ENCODE results near the gene CCNQ. TPM values are rescaled to one million over a fixed set of nuclear protein-coding genes. Genes with fewer than 3 reads are reported as not detected.

The CCNQ gene
- total and polyA plus RNA-seq, 4 donors, result 8.9 to 14.7 (median 9.8) TPM

DNA sequence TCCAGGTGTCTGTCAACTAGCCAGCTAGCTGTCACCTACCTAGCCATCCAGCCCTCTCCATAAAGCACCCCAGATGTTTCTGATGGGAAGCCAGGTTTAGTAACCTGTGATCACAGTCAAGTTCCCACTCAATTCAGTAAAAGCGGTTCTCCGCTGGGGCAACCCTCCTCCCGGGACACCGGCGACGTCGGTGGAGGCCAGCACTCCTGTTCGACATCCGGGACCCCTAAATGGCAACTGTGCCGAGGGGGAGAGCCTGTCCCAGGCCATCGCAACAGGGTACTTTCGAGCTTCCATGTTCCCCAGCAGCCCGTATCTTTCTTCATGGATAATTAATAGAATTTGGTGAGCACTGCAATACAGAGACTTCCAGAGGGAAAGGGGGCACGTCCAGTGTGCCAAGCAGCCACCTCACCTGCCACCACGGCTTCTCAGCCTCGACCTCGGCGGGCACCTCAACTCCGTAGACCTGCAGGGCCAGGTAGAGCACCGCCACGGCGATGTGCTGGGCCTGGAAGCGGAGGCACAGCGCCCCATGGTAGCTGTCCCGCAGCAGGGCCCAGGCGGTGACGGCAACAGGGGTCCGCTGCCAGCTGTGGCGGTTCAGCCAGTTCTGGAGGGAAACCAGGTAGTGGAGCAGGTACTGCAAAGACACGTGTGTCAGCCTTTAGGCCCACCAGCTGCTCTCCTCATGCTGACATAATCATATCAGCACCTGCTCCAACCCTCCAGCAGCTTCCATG is 6.7 kb downstream of the CCNQ start:
- H3K4me3 ChIP-seq (ENCODE audit: low read depth in 1 of 3, low read length in 3 of 3), result no peak overlapping the region
- H3K4me1 ChIP-seq (ENCODE audit: control insufficient read depth in 4 of 4, insufficient read depth in 4 of 4, low read length in 3 of 4), result peaks cover 0 to 5% (median 0%) of the 10 kb centered on the region in 4 donors
- WGBS, result 97% methylated on average over 30 of the region's 30 CpGs
- peaks cover 0 to 21% (median 6%) of the 10 kb centered on the region in 4 donors for H3K36me3 ChIP-seq (ENCODE audit: control insufficient read depth in 4 of 4, insufficient read depth in 3 of 4, low read depth in 1 of 4, low read length in 3 of 4)
- no peak overlapping the region for H3K27ac ChIP-seq (ENCODE audit: low read depth in 1 of 2, low read length in 2 of 2)
- no peak for DNase-seq (ENCODE audit: low spot score)
- H3K9me3 ChIP-seq (ENCODE audit: control insufficient read depth in 4 of 4, low read length in 3 of 4), result no peaks in the 10 kb centered on the region
- TF ChIP-seq CTCF (IDR thresholded peaks at IDR 0.05; ENCODE audit: low read depth, low read length, missing input control), result no peak
- TF ChIP-seq HNF4A (conservative IDR thresholded peaks at IDR 0.05), result no peak
- no peak for TF ChIP-seq JUND (IDR thresholded peaks at IDR 0.05)
- TF ChIP-seq FOXA1 (IDR thresholded peaks at IDR 0.05), result no peak
- TF ChIP-seq REST (IDR thresholded peaks at IDR 0.05), result no peak
- no peak for TF ChIP-seq SP1 (IDR thresholded peaks at IDR 0.05)
- TF ChIP-seq, protein P1, sequence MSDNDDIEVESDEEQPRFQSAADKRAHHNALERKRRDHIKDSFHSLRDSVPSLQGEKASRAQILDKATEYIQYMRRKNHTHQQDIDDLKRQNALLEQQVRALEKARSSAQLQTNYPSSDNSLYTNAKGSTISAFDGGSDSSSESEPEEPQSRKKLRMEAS (IDR thresholded peaks at IDR 0.05), result no peak
- no peaks in the 10 kb centered on the region for H3K27me3 ChIP-seq (ENCODE audit: control insufficient read depth in 4 of 4, insufficient read depth in 4 of 4, low read length in 3 of 4)
- no peak overlapping the region for H3K9ac ChIP-seq (ENCODE audit: low read depth in 1 of 2, low read length in 2 of 2)

- no peak for DNase-seq (ENCODE audit: low spot score)
- Histone ChIP-seq H3K36me3 (ENCODE audit: control insufficient read depth in 4 of 4, insufficient read depth in 3 of 4, low read depth in 1 of 4, low read length in 3 of 4) (peaks cover 0 to 21% (median 6%) of the 10 kb centered on the region in 4 donors), H3K27me3 (ENCODE audit: control insufficient read depth in 4 of 4, insufficient read depth in 4 of 4, low read length in 3 of 4) (no peaks in the 10 kb centered on the region), H3K27ac (ENCODE audit: low read depth in 1 of 2, low read length in 2 of 2) (no peak overlapping the region), H3K9ac (ENCODE audit: low read depth in 1 of 2, low read length in 2 of 2) (no peak overlapping the region), H3K4me3 (ENCODE audit: low read depth in 1 of 3, low read length in 3 of 3) (no peak overlapping the region), H3K9me3 (ENCODE audit: control insufficient read depth in 4 of 4, low read length in 3 of 4) (no peaks in the 10 kb centered on the region), H3K4me1 (ENCODE audit: control insufficient read depth in 4 of 4, insufficient read depth in 4 of 4, low read length in 3 of 4) (peaks cover 0 to 5% (median 0%) of the 10 kb centered on the region in 4 donors)
- TF ChIP-seq CTCF (IDR thresholded peaks at IDR 0.05; ENCODE audit: low read depth, low read length, missing input control), result no peak
- TF ChIP-seq RXRA (IDR thresholded peaks at IDR 0.05), result no peak
- no peak for TF ChIP-seq TAF1 (conservative IDR thresholded peaks at IDR 0.05)
- no peak for TF ChIP-seq EGR1 (IDR thresholded peaks at IDR 0.05; ENCODE audit: low read depth in 2 of 2)
- WGBS, result 87% methylated on average over 26 of the region's 26 CpGs
Measured at GRCh38 chrX:153590961-153591956, 7.7 kb downstream of the CCNQ start.

Measured in liver (tissue), 9 donors.